A204.1 (cell line): ENCODE results near the gene CREB1.

ENCODE experiments used
- FAIRE-seq: peaks from 2 replicates; lab custom pipeline; 2012; peaks lifted over from hg19 to GRCh38; lab: Jason Lieb, UNC

The CREB1 gene

DNA sequence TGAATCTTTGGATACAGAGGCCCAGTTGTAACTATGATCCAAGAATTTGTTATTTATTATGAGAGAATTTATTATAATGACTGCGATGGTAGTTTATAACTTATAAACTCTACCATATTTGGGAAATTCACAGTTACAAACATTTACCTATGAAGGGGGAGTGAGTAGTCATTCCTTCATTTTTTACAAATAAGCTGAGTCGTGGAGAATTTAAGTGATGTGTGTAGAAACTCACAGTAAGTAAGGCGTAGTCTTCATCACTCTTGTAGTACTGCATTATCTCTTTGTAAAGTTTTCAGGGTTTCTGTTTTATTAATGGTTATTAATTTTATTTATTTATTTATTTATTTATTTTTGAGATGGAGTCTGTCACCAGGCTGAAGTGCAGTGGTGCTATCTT lies 13.5 kb downstream of the CREB1 start:
- no peak for FAIRE-seq

- no peak for FAIRE-seq
Observed at GRCh38 chr2:207546822-207547221, 17.1 kb downstream of the CREB1 start.

- no peak for FAIRE-seq
Observed at GRCh38 chr2:207549145-207549544, 19.4 kb downstream of the CREB1 start.

DNA sequence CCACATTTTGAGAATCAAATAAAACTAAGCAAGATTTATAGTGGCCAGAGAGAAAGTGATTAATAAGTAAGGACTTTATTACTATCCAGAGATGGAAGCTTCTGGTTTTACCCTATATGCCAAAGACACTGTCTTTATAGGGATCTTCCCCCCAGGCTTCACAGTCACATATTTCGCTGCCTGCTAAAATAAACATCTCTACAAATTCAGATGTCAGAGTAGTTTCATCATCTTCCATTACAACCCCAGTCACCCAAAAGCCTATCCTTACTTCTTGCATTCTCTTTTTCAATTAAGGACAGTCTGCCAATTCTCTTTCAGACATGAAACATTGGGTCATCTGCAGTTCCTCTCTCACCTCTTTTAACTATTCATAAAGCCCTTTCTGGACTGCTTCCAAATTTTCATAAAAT lies 28.3 kb downstream of the CREB1 start:
- FAIRE-seq, result no peak

- FAIRE-seq, result no peak
Observed at GRCh38 chr2:207561386-207562080, 31.8 kb downstream of the CREB1 start.

DNA sequence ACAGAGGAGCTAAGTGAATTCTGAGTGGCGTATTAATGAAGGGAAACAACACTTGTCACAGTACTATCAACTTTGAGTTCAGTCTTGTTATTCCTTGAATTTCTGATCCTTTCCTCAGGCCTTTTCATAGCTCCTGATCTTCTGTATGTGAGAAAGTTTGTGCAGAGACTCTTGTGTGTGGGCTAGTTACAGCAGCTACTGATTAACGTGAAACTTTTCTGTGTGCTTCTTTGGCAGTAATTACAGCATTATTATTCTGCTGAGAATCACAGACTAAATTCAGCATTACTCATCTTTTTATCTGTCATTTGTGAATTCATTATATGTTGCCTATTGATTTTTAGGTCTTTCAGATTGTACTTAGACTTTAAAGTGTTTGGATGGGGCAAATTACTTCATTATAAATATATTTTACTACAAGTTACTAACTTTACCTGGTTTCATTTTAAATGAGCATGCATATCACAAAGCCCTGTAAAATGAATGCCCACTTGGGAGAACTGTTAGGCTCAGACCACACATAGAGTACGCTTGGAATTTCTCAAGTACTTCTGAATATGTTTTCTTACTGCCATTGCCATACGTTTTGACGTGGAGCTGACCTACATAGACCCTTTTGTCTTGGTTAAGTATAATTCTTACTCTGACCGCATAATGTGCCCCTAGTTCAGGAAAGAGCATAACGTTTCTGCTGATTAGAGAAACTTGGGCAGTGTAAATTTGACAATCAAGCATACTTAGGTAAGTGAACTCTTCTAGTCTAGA lies 36.2 kb downstream of the CREB1 start:
- FAIRE-seq, result no peak

DNA sequence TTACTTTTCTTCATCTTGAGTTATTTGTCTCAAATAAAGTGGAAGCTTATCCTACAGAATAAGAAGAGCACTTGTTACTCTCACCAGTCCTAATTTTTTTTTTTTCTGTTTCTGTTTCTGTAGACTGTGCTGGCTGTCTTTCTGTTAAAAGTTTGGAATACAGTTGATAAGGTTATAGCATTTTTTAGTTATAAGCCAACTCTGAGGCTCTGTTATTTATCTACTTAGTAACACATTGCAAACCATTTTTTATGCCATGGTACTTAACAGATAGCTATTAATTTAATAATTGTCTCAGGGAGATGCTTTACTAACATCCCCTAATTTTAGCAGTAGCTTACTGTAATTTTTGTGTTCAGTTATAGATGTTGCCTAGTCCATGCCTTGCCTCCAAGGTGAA lies 37.9 kb downstream of the CREB1 start:
- no peak for FAIRE-seq

- FAIRE-seq, result no peak
Observed at GRCh38 chr2:207571370-207571769, 41.6 kb downstream of the CREB1 start.

GRCh38 chr2:207584952-207585351 lies 55.2 kb downstream of the CREB1 start:
- no peak for FAIRE-seq

GRCh38 chr2:207587305-207587704 lies 57.5 kb downstream of the CREB1 start:
- no peak for FAIRE-seq

- no peak for FAIRE-seq
Observed at GRCh38 chr2:207589143-207589542, 59.4 kb downstream of the CREB1 start.

DNA sequence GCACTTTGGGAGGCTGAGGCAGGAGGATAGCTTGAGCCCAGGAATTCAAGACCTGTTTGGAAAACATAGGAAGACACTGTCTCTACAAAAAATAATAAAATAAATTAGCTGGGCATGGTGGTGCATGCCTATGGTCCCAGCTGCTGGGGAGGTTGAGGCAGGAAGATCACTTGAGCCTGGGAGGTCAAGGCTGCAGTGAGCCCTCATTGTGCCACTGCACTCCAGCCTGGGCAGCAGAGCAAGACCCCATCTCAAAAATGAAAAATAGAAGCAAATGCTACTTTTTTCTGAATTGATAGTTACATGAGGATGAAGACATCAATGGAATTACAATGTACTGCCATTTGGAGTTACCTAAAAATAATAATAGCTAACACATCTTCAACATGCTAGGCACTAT lies 63.5 kb downstream of the CREB1 start:
- no peak for FAIRE-seq

- no peak for FAIRE-seq
Observed at GRCh38 chr2:207594264-207594663, 64.5 kb downstream of the CREB1 start.

GRCh38 chr2:207594731-207595130 lies 65.0 kb downstream of the CREB1 start:
- no peak for FAIRE-seq

GRCh38 chr2:207599636-207600035 lies 69.9 kb downstream of the CREB1 start:
- no peak for FAIRE-seq

GRCh38 chr2:207600231-207600630 lies 70.5 kb downstream of the CREB1 start:
- no peak for FAIRE-seq

- FAIRE-seq, result no peak
Observed at GRCh38 chr2:207601774-207602173, 72.0 kb downstream of the CREB1 start.

GRCh38 chr2:207603486-207603885 lies 73.7 kb downstream of the CREB1 start:
- no peak for FAIRE-seq

DNA sequence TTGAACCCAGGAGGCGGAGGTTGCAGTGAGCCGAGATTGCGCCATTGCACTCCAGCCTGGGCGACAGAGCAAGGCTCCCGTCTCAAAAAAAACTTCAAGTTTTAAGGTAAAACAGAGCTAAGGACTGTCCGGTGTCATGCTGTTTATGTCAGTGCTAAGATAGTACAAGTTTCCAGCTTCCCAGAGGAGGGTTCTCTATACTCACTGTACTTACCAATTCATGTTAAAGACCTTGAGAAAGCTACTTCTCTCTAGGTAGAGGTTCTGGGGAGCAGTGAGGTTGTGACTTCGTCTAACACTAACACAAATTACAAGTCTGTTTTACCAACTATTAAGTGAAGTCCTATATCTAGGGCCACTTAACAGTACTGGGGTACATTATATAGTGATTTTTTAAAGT lies 76.6 kb downstream of the CREB1 start:
- no peak for FAIRE-seq

DNA sequence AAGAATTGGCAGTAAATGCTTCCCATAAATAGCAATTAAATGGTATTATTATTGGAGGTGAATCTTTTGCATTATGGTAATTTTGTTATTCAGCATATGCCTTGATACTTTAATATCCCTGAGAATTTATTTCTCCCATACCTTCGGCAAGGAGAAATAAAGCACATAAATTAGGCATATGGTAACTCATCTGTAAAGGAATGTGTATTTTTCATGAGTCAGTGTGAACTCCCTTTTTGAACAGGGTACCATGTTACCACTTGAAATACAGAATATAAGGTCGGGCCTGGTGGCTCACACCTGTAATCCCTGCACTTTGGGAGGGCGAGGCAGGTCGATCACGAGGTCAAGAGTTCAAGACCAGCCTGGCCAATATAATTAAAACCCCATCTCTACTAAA lies 77.1 kb downstream of the CREB1 start:
- FAIRE-seq, result no peak

GRCh38 chr2:207612714-207613113 lies 83.0 kb downstream of the CREB1 start:
- FAIRE-seq, result no peak

- FAIRE-seq, result no peak
Observed at GRCh38 chr2:207614824-207615223, 85.1 kb downstream of the CREB1 start.

DNA sequence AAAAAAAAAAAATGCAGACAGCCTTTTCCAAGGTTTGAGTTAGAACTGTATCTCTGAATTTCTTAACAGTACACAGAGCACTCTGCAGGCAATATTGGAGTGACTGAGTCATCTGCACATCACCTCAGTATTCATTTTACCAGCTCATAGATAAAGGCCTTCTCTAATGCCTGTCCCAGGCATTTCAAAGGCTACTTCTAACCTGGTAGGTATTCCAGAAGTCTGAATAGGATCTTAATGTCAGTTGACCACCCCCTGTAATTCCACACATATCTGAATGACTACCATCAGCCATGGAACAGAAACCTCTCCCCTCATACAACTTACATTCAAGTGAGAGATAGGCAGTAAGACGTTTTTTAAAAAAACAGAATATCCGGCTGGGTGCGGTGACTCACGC lies 86.4 kb downstream of the CREB1 start:
- no peak for FAIRE-seq
